AG10803 (cell line): ENCODE results near the gene WDR54.

ENCODE experiments used
- DNase-seq: peaks from one replicate; pipeline ENCODE4 v3.0.0; 2010; ENCODE audit warnings: low read depth
- H3K4me3 ChIP-seq: 2 replicates; pipeline ENCODE4 v1.5.1; 2011; ENCODE audit warnings: mild to moderate bottlenecking, low read length, control low read depth
- CTCF ChIP-seq: conservative IDR thresholded peaks from 2 replicates; pipeline ENCODE4 v1.5.1; 2011; ENCODE audit warnings: mild to moderate bottlenecking, low read length, control low read depth, inconsistent platforms

WDR54 gene

GRCh38 chr2:74421221-74421870, at the start of gene WDR54, which contains the start of gene C2orf81:
TSS of gene WDR54 (plus strand) at chr2:74421730. CDS start at chr2:74422154, 424 bp downstream.
TSS of gene C2orf81 (minus strand) at chr2:74421619. CDS start at chr2:74421560, 59 bp downstream.
- peak within 1 kb of the TSS; percentile 90 for H3K4me3 ChIP-seq
- DNase-seq: peak; percentile 85
- no peak for TF ChIP-seq CTCF

- no peak for DNase-seq
- no peak for TF ChIP-seq CTCF
- H3K4me3 ChIP-seq: no peak overlapping the region
These were observed 48.9 kb upstream of the WDR54 start for GRCh38 chr2:74372674-74373073.

DNA sequence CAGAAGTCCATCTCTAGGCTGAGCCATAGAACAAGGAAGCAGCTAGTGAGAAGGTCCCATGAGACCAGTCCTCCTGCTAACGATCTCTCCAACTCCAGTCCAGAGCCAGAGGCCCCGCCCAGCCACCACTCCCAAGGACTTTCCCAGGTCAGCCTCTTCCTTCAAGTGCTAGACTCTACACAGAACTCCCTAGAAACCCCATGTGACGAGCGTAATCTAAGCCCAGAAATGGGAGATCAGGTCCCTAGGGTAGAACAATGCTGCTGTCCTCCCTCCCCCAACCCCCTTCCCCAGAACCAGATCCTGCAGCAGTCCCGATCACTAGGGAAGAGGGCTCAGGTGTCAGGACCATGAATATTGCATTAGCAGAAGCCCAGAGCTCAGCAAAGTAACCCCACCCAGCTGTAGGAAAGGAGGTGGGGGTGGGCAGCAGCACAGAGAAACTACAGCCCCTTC, 48.3 kb upstream of the WDR54 start:
- no peak overlapping the region for H3K4me3 ChIP-seq
- peak; percentile 31 for DNase-seq
- TF ChIP-seq CTCF: no peak

DNA sequence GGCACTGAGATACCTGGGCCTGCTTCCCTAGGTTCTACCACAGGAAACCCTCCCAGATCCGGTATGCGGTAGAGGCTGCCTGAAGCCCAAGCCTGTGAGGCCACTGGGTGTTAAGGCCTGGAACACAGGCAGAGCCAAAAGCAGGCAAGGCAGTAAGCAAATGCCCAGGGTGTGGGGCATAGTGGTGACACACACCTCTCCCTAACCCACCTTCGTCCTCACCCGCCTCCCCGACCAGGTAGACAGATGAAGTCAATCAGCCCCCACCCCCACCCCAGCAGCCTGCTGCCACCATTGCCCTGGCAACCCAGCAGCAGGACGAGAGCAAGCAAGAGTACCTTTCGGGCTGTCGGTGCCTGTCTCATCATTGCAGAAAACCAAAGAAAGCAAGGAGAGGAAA, 47.5 kb upstream of the WDR54 start:
- H3K4me3 ChIP-seq: no peak overlapping the region
- no peak for TF ChIP-seq CTCF
- DNase-seq: no peak

DNA sequence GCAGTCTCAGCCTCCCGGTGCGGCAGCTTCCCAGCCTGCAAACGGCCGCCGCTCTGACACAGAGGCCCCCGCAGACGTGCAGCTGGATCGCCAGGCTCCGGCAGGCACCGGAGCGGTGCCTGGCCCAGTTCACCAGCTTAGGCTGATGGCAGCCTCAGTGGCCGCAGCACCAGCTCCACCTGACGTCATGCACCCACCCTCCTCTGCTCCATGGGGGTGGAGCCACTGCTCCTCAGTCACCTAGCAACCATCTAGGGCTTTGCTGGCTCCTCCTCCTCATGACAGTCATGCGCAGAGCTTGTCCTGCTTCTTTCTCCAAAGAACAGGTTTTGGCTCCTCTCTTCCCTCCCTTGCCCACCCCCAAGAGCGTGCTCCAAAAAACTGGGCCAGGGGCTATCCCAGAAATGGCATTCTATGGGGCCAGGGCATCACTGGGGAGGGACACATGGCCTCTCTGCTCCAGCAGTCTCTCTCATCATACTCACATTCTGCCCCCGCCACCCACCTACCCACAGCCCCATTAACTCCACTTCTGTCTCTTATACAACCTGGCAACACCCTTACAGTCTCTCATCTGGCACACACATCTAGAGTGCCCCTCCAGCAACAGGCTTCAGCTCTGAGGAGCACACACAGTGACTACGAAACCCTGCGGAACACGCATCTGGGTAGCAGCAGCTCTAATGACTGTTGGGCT, 46.9 kb upstream of the WDR54 start:
- DNase-seq: peak; percentile 44
- H3K4me3 ChIP-seq: 0 out of 2 replicates have a peak overlapping the region, but pooled peaks have one; percentile 5
- no peak for TF ChIP-seq CTCF

GRCh38 chr2:74375838-74376237, 45.7 kb upstream of the WDR54 start:
- H3K4me3 ChIP-seq: no peak overlapping the region
- no peak for DNase-seq

More at GRCh38 chr2:74375838-74376237, 45.7 kb upstream of the WDR54 start:
- no peak for TF ChIP-seq CTCF
